AG04449 (cell line): ENCODE results near the gene DKC1.

Experiments used
- CTCF ChIA-PET: fragments of 350-600 bp; formaldehyde crosslinking; extraction: SDS; loops from one replicate; lab custom pipeline; 2021; ENCODE audit warnings: antibody characterized with exemption; lab: Yijun Ruan, JAX
- POLR2A ChIA-PET: fragments of 400-600, 350-600 bp; formaldehyde crosslinking; extraction: SDS; loops from one replicate; lab custom pipeline; 2020; ENCODE audit warnings: antibody characterized with exemption, inconsistent platforms; lab: Yijun Ruan, JAX
- DNase-seq: peaks from one replicate; pipeline ENCODE4 v3.0.0-alpha.2; 2010; ENCODE audit warnings: low read depth, low spot score
- H3K4me3 ChIP-seq: 2 replicates; pipeline ENCODE4 v1.5.1; 2011; ENCODE audit warnings: low read depth, mild to moderate bottlenecking, control low read depth, low read length
- TF ChIP-seq, protein P1 (sequence below): IDR thresholded peaks from one replicate; pipeline ENCODE4 v1.5.1; 2011; ENCODE audit warnings: mild to moderate bottlenecking, moderate library complexity, low read length, control low read depth, inconsistent platforms; ENCODE audit not compliant: insufficient read depth; ENCODE audit errors: missing control alignments

Gene DKC1

DNA sequence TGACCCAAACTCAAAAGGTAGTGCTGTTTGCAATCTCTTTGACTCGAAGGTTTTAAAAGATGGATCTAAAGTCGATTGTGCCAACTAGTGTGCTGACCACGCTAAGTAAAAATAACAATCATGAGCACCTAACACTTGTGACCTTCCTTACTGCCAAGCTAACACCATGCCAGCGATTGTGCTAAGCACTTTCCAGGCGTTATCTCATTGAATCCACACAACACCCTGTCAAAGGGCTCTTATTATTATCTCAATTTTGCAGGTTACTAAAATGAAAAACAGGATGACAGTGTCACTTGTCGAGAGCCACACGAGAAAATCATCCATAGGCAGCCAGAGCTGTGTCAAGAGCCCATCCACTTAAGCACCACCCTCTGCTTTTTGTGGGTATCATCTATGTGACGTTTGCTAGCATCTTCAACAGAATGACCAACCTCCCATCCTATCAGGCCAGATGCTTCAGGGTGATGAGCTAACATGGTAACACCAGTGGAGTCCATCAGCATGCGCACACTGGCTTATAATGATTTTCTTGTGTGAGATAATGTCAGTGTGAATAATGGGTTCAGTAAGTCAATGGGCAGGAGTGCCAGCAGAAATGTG lies 10.9 kb upstream of the DKC1 start:
- H3K4me3 ChIP-seq: no peak overlapping the region
- ChIA-PET POLR2A (no interaction called here), CTCF (interaction anchor here (1.2 to 4.9 kb wide), 2 partner anchors 35 to 89 kb away, joined by 3 to 37 read pairs; no protein-coding TSS in a partner anchor)
- DNase-seq: no peak
- TF ChIP-seq, protein P1, sequence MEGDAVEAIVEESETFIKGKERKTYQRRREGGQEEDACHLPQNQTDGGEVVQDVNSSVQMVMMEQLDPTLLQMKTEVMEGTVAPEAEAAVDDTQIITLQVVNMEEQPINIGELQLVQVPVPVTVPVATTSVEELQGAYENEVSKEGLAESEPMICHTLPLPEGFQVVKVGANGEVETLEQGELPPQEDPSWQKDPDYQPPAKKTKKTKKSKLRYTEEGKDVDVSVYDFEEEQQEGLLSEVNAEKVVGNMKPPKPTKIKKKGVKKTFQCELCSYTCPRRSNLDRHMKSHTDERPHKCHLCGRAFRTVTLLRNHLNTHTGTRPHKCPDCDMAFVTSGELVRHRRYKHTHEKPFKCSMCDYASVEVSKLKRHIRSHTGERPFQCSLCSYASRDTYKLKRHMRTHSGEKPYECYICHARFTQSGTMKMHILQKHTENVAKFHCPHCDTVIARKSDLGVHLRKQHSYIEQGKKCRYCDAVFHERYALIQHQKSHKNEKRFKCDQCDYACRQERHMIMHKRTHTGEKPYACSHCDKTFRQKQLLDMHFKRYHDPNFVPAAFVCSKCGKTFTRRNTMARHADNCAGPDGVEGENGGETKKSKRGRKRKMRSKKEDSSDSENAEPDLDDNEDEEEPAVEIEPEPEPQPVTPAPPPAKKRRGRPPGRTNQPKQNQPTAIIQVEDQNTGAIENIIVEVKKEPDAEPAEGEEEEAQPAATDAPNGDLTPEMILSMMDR: no peak

- TF ChIP-seq, protein P1: no peak
- POLR2A ChIA-PET: no interaction called here
- CTCF ChIA-PET: interaction anchor here (1.4 kb wide), 1 partner anchor 10 kb away, joined by 6 read pairs; no protein-coding TSS in a partner anchor
- DNase-seq: no peak
- no peak overlapping the region for H3K4me3 ChIP-seq
Measured at GRCh38 chrX:154758696-154759095, 4.0 kb upstream of the DKC1 start.

DNA sequence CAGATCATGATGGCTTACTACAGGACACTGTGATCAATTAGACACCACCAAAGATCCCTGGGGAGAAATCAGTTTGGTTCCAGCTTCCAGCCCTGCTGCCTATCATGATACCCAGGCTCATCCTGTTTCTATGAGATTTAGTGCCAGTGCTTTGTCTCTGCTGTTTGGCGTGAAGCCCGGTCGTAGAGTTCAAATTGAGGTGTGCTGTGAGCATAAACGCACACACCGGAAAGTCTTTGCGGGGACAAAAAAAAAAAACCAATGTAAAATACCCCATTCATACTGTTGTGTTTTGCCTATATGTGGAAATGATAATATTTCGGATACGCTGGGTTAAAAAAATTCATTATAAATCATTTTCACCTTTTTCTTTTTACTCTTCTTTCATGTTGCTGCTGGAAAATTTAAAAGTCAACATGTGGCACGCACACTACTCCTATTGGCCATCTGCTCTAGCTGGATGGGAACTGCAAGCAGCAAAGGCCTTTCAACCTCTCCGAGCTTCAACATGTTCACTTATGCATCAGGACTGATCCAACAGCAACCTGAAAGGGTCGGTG lies 607 bp upstream of the DKC1 start:
- ChIA-PET CTCF (interaction anchor here (1.3 to 2.8 kb wide), 3 partner anchors 9 to 78 kb away, joined by 3 to 15 read pairs (median 3); partner anchors contain the start of gene GAB3), POLR2A (no interaction called here)
- peak overlapping the region; percentile 60 for H3K4me3 ChIP-seq
- TF ChIP-seq, protein P1: no peak
- DNase-seq: no peak

GRCh38 chrX:154774622-154775021 lies 12.0 kb downstream of the DKC1 start:
- ChIA-PET POLR2A (no interaction called here), CTCF (no interaction called here)
- no peak overlapping the region for H3K4me3 ChIP-seq
- TF ChIP-seq, protein P1: no peak
- DNase-seq: no peak

GRCh38 chrX:154775419-154776349 lies 13.0 kb downstream of the DKC1 start:
- DNase-seq: no peak
- CTCF ChIA-PET: interaction anchor here (1.0 kb wide), 1 partner anchor 12 kb away, joined by 4 read pairs; no protein-coding TSS in a partner anchor
- H3K4me3 ChIP-seq: no peak overlapping the region
- TF ChIP-seq, protein P1: no peak
- POLR2A ChIA-PET: no interaction called here
